HepG2 (cell line): ENCODE results near the gene INHA. TPM values are rescaled to one million over a fixed set of nuclear protein-coding genes. Genes with fewer than 3 reads are reported as not detected.
A peak's percentile ranks its signal among the peaks of the same experiment; 100 is the strongest.

Experiments used
- AGO2 ChIP-seq: fragments of 200-400 bp; formaldehyde crosslinking; optimal IDR thresholded peaks from 2 replicates; pipeline ENCODE3; 2017; ENCODE audit warnings: mild to moderate bottlenecking, low read depth, low read length, moderate library complexity
- ARNTL ChIP-seq: sonication (generic); formaldehyde crosslinking; IDR thresholded peaks from 2 replicates; pipeline ENCODE4 v1.4.0; 2020; ENCODE audit warnings: mild to moderate bottlenecking, missing genetic modification reagents
- GTF3A ChIP-seq: sonication (generic); formaldehyde crosslinking; conservative IDR thresholded peaks from 2 replicates; pipeline ENCODE4 v1.4.0; 2020; ENCODE audit warnings: mild to moderate bottlenecking, missing genetic modification reagents
- HMG20B ChIP-seq: conservative IDR thresholded peaks from 2 replicates; pipeline ENCODE4 v1.6.1; 2016; ENCODE audit warnings: missing genetic modification reagents, missing compliant biosample characterization
- HOXA5 ChIP-seq: sonication (generic); formaldehyde crosslinking; IDR thresholded peaks from 2 replicates; pipeline ENCODE4 v1.4.0; 2020; ENCODE audit warnings: missing genetic modification reagents
- MTF2 ChIP-seq: sonication (generic); formaldehyde crosslinking; IDR thresholded peaks from 2 replicates; pipeline ENCODE4 v1.5.0; 2020; ENCODE audit warnings: missing genetic modification reagents, borderline replicate concordance
- MXD4 ChIP-seq: IDR thresholded peaks from 2 replicates; pipeline ENCODE4 v1.6.1; 2016; ENCODE audit warnings: mild to moderate bottlenecking, missing biosample characterization, missing genetic modification reagents
- NFYC ChIP-seq: IDR thresholded peaks from 2 replicates; pipeline ENCODE4 v1.6.1; 2016; ENCODE audit warnings: missing genetic modification reagents, missing compliant biosample characterization
- PHB2 ChIP-seq: fragments of 450-650 bp; IDR thresholded peaks from 2 replicates; pipeline ENCODE4 v1.6.1; 2018; ENCODE audit not compliant: partially characterized antibody
- RAD51 ChIP-seq: fragments of 450-650 bp; IDR thresholded peaks from 2 replicates; pipeline ENCODE4 v1.6.1; 2016; ENCODE audit warnings: borderline replicate concordance
- RBFOX2 ChIP-seq: fragments of 200-400 bp; formaldehyde crosslinking; IDR thresholded peaks from 2 replicates; pipeline ENCODE4 v1.6.1; 2017; ENCODE audit warnings: low read depth, mild to moderate bottlenecking, low read length
- SATB2 ChIP-seq: sonication (generic); formaldehyde crosslinking; IDR thresholded peaks from 2 replicates; pipeline ENCODE4 v1.5.0; 2020; ENCODE audit warnings: missing genetic modification reagents
- TGIF2 ChIP-seq: IDR thresholded peaks from 2 replicates; pipeline ENCODE4 v1.6.1; 2016; ENCODE audit warnings: control low read depth, missing compliant biosample characterization
- ZNF24 ChIP-seq: fragments of 450-650 bp; IDR thresholded peaks from 2 replicates; pipeline ENCODE4 v1.6.1; 2017; ENCODE audit warnings: antibody characterized with exemption, mild to moderate bottlenecking
- ZNF274 ChIP-seq: sonication (generic); formaldehyde crosslinking; IDR thresholded peaks from 2 replicates; pipeline ENCODE4 v1.5.1; 2020; ENCODE audit warnings: mild to moderate bottlenecking, missing genetic modification reagents
- ZNF430 ChIP-seq: sonication (generic); formaldehyde crosslinking; IDR thresholded peaks from 2 replicates; pipeline ENCODE4 v1.9.0; 2021; ENCODE audit warnings: mild to moderate bottlenecking, missing genetic modification reagents
- ZNF451 ChIP-seq: sonication (generic); formaldehyde crosslinking; IDR thresholded peaks from 2 replicates; pipeline ENCODE4 v1.5.0; 2020; ENCODE audit warnings: mild to moderate bottlenecking, missing genetic modification reagents
- ZSCAN9 ChIP-seq: IDR thresholded peaks from 2 replicates; pipeline ENCODE4 v1.6.1; 2016; ENCODE audit warnings: borderline replicate concordance
- polyA plus RNA-seq, 8 experiments: library from polyadenylated mRNA; depleted of rRNA in 3 of 8; stranded (reverse) in 7 of 8; unstranded in 1 of 8; fragments of >200 nt; fragmentation: Illumina TruSeq in 4 of 8; extraction: Trizol in 4 of 8; gene quantifications; 2 replicates each; pipeline versions ENCODE4 v1.2.1 to v1.2.3, GENCODE V29; 2011 to 2016; ENCODE audit warnings: low read depth in 4 of 8, missing spikeins in 1 of 8, mixed read lengths in 1 of 8; ENCODE audit not compliant: insufficient read depth in 1 of 8
- total RNA-seq, 5 experiments: library from RNA; depleted of rRNA; stranded (reverse); fragments of >200 nt; fragmentation: Illumina TruSeq; extraction: Trizol; gene quantifications; 2 replicates each; pipeline ENCODE4 v1.2.3, GENCODE V29; 2016; ENCODE audit warnings: low read depth in 1 of 5
- TF ChIP-seq, protein P1 (sequence below): sonication (generic); formaldehyde crosslinking; IDR thresholded peaks from one replicate; pipeline ENCODE4 v1.5.1; 2020; ENCODE audit warnings: mild to moderate bottlenecking, missing genetic modification reagents; ENCODE audit errors: not compliant biosample characterization
- TF ChIP-seq, protein P2 (sequence below): sonication (generic); formaldehyde crosslinking; IDR thresholded peaks from 2 replicates; pipeline ENCODE4 v1.8.1; 2022; ENCODE audit warnings: mild to moderate bottlenecking, missing genetic modification reagents
- TF ChIP-seq, protein P3 (sequence below): sonication (generic); formaldehyde crosslinking; IDR thresholded peaks from 2 replicates; pipeline ENCODE4 v1.5.0; 2020; ENCODE audit warnings: mild to moderate bottlenecking, missing genetic modification reagents, borderline replicate concordance

Gene INHA
- total and polyA plus RNA-seq, 2 of the 13 experiments (the other 11 are each of a cell fraction or from before 2014, with no cell fraction given): 4.1 to 15.2 TPM

DNA sequence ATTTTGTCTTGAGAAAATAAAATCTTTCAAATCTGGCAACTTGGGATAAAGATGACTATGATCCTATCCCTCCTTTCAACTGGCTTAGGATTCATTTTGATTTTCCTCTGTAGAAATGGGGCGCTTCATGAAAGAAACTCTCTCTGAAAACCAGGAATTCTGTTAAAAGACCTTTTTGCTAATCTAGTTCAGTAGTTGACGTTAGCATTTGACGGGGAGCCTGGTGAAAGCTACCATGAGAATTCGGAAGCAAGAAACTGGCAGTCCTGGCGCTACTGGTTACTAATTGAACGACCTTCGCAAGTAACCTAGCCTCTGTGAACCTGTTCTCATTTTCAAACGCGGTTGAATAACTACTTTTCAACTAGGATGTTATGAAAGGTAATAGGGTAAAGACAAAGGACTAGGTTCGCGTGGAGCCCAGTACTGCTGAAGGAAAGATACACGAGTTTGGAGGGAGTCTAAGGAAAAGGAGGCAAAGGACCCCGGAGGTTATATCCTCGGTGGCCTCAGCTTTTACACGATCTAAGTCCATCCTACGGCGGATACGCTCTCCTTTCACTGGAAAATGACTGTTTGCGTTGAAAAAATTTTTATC is 24.9 kb downstream of the INHA start (continued):
- TF ChIP-seq MTF2 (CRISPR knock-in tag) (no peak), NFYC (CRISPR knock-in tag) (no peak), HOXA5 (no peak), RBFOX2 (peak; percentile 76), ZNF451 (CRISPR knock-in tag) (no peak), AGO2 (peak; percentile 46), GTF3A (CRISPR knock-in tag) (no peak), SATB2 (no peak), ZNF430 (CRISPR knock-in tag) (no peak), RAD51 (no peak), TGIF2 (CRISPR knock-in tag) (peak; percentile 23; the same call in 1 of the 2 replicates), ARNTL (no peak), ZSCAN9 (no peak), ZNF24 (no peak), PHB2 (no peak), MXD4 (CRISPR knock-in tag) (no peak), HMG20B (no peak), ZNF274 (CRISPR knock-in tag) (no peak)
- TF ChIP-seq, protein P1, sequence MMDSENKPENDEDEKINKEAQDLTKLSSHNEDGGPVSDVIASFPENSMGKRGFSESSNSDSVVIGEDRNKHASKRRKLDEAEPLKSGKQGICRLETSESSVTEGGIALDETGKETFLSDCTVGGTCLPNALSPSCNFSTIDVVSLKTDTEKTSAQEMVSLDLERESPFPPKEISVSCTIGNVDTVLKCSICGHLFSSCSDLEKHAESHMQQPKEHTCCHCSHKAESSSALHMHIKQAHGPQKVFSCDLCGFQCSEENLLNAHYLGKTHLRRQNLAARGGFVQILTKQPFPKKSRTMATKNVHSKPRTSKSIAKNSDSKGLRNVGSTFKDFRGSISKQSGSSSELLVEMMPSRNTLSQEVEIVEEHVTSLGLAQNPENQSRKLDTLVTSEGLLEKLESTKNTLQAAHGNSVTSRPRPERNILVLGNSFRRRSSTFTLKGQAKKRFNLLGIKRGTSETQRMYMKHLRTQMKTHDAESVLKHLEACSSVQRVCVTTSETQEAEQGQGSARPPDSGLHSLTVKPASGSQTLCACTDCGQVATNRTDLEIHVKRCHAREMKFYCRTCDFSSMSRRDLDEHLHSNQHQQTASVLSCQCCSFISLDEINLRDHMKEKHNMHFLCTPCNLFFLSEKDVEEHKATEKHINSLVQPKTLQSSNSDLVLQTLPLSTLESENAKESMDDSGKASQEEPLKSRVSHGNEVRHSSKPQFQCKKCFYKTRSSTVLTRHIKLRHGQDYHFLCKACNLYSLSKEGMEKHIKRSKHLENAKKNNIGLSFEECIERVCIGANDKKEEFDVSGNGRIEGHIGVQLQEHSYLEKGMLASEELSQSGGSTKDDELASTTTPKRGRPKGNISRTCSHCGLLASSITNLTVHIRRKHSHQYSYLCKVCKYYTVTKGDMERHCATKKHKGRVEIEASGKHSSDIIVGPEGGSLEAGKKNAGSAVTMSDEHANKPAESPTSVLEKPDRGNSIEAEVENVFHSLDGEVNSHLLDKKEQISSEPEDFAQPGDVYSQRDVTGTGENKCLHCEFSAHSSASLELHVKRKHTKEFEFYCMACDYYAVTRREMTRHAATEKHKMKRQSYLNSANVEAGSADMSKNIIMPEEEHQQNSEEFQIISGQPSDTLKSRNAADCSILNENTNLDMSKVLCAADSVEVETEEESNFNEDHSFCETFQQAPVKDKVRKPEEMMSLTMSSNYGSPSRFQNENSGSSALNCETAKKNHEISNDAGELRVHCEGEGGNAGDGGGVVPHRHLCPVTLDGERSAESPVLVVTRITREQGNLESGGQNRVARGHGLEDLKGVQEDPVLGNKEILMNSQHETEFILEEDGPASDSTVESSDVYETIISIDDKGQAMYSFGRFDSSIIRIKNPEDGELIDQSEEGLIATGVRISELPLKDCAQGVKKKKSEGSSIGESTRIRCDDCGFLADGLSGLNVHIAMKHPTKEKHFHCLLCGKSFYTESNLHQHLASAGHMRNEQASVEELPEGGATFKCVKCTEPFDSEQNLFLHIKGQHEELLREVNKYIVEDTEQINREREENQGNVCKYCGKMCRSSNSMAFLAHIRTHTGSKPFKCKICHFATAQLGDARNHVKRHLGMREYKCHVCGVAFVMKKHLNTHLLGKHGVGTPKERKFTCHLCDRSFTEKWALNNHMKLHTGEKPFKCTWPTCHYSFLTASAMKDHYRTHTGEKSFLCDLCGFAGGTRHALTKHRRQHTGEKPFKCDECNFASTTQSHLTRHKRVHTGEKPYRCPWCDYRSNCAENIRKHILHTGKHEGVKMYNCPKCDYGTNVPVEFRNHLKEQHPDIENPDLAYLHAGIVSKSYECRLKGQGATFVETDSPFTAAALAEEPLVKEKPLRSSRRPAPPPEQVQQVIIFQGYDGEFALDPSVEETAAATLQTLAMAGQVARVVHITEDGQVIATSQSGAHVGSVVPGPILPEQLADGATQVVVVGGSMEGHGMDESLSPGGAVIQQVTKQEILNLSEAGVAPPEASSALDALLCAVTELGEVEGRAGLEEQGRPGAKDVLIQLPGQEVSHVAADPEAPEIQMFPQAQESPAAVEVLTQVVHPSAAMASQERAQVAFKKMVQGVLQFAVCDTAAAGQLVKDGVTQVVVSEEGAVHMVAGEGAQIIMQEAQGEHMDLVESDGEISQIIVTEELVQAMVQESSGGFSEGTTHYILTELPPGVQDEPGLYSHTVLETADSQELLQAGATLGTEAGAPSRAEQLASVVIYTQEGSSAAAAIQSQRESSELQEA (CRISPR knock-in tag): no peak
- TF ChIP-seq, protein P2, sequence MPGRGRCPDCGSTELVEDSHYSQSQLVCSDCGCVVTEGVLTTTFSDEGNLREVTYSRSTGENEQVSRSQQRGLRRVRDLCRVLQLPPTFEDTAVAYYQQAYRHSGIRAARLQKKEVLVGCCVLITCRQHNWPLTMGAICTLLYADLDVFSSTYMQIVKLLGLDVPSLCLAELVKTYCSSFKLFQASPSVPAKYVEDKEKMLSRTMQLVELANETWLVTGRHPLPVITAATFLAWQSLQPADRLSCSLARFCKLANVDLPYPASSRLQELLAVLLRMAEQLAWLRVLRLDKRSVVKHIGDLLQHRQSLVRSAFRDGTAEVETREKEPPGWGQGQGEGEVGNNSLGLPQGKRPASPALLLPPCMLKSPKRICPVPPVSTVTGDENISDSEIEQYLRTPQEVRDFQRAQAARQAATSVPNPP: no peak
- TF ChIP-seq, protein P3, sequence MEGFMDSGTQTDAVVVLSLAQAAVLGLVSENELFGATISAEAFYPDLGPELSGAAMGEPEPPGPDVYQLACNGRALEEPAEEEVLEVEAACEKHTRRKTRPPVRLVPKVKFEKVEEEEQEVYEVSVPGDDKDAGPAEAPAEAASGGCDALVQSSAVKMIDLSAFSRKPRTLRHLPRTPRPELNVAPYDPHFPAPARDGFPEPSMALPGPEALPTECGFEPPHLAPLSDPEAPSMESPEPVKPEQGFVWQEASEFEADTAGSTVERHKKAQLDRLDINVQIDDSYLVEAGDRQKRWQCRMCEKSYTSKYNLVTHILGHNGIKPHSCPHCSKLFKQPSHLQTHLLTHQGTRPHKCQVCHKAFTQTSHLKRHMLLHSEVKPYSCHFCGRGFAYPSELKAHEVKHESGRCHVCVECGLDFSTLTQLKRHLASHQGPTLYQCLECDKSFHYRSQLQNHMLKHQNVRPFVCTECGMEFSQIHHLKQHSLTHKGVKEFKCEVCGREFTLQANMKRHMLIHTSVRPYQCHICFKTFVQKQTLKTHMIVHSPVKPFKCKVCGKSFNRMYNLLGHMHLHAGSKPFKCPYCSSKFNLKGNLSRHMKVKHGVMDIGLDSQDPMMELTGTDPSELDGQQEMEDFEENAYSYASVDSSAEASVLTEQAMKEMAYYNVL (CRISPR knock-in tag): 0 out of 2 replicates have a peak, but pooled peaks have one; percentile 6
